Epithelial cell of esophagus (primary cell): ENCODE data around the gene ANKDD1A.

ENCODE experiments used
- DNase-seq: peaks from one replicate; pipeline ENCODE4 v3.0.0; 2010; ENCODE audit warnings: low read depth
- H3K4me3 ChIP-seq: 2 replicates; pipeline ENCODE4 v1.5.1; 2011; ENCODE audit warnings: mild to moderate bottlenecking, low read length, control low read depth
- CTCF ChIP-seq: IDR thresholded peaks from 2 replicates; pipeline ENCODE4 v1.5.1; 2011; ENCODE audit warnings: low read depth, mild to moderate bottlenecking, low read length, control low read depth, inconsistent platforms; ENCODE audit not compliant: insufficient read depth; ENCODE audit errors: missing control alignments

The ANKDD1A gene

DNA sequence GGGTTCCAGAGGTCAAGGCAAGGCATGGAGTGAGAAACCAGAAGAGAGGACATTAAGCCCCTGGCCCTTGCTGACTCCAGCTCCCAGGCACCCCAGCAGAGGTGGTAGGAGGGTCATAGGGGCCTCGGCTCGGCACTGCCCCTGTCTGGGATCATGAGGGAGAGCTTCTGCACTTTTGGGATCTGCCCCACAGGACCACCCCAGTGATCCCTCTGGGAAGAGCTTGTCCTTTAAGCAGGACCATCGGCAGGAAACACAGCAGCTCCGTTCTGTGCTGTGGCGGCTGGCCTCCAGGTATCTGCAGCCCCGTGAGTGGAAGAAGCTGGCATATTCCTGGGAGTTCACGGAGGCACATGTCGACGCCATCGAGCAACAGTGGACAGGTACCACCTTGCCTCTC, 35.5 kb downstream of the ANKDD1A start:
- TF ChIP-seq CTCF = no peak
- H3K4me3 ChIP-seq = no peak overlapping the region
- no peak for DNase-seq

DNA sequence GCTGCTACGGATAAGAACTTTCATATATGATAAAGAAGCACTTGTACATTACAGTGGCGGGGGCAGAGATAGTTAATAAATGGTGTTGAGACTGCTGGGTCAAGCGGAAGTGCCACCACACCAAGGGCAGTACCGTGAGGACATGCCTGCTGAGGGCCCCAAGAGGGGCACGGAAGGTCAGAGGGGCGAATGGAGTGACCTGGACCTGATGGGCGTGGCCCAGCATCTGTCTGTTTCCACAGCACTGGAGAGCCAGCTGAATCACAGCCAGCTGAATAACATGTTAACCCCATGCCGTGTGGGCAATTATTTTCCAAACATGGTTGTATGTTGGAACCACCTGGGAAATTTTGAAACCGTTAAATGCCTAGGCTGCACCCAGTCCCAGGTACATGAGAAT, 37.2 kb downstream of the ANKDD1A start:
- no peak overlapping the region for H3K4me3 ChIP-seq
- TF ChIP-seq CTCF = no peak
- no peak for DNase-seq

- TF ChIP-seq CTCF = no peak
These were observed 37.9 kb downstream of the ANKDD1A start for GRCh38 chr15:64949383-64950186.

DNA sequence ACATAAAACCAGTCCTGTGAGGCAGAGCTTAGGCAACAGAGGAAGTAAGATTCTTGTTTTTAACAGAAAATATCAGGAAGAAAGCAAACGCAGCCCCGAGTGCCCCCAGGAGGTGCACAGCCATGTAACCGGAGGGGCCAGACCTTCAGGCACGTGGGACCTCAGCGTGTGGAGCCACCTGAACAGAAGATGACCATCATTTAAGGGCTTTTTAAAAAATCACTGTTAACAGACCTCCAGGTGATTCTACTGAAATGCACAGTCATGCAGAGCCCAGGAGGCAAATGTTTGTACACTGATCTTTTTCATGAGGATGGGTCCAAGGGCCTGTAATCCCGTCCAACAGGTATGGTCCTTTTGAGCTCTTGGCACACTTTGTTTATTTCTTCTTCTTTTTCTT, 39.2 kb downstream of the ANKDD1A start:
- no peak for TF ChIP-seq CTCF
- DNase-seq = no peak
- H3K4me3 ChIP-seq = no peak overlapping the region

More at GRCh38 chr15:64949383-64950186, 37.9 kb downstream of the ANKDD1A start:
- no peak overlapping the region for H3K4me3 ChIP-seq
- no peak for DNase-seq

DNA sequence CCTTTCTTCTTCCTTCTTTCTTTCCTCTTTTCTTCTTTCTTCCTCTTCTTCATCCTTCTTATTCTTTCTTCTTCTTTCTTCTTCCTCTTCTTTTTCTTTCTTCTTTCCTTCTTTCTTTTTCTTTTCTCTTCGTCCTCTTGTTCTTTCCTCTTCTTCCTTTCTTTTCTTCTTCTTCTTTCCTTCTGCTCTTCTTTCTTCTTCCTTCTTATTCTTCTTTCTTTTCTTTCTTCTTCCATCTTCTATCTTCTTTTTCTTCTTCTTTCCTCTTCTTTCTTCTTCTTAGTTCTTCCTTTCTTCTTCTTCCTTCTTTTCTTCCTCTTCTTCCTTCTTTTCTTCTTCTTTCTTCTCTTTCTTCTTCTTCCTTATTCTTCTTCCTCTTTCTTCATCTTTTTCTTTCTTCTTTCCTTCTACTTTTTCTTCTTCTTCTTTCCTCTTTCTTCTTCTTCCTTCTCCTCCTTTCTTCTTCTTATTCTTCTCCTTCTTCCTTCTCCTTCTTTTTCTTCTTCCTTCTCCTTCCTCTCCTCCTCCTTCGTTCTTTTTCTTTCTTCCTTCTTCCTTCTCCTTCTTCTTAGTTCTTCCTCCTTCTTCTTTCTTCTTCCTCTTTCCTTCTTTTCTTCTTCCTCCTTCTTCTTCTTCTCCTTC, 40.2 kb downstream of the ANKDD1A start:
- no peak for TF ChIP-seq CTCF
- H3K4me3 ChIP-seq = no peak overlapping the region
- DNase-seq = no peak

GRCh38 chr15:64954395-64954794, 42.7 kb downstream of the ANKDD1A start:
- no peak for DNase-seq
- TF ChIP-seq CTCF = no peak
- no peak overlapping the region for H3K4me3 ChIP-seq
